GM23248 (cell line): Measurements from ENCODE around the gene NRP2.

Source experiments
- EZH2 ChIP-seq: fragments of 200-600 bp; sonication (generic); IDR thresholded peaks from 2 replicates; pipeline ENCODE4 v1.6.1; 2018; ENCODE audit warnings: antibody characterized with exemption, mild to moderate bottlenecking; ENCODE audit not compliant: insufficient read depth, poor library complexity, severe bottlenecking
- EZH2phosphoT487 ChIP-seq: fragments of 200-600 bp; sonication (generic); IDR thresholded peaks from 2 replicates; pipeline ENCODE4 v1.6.1; 2018; ENCODE audit warnings: antibody characterized with exemption, moderate library complexity, mild to moderate bottlenecking, low read depth; ENCODE audit not compliant: insufficient read depth

- no peak for TF ChIP-seq EZH2phosphoT487
- TF ChIP-seq EZH2: no peak
Measured at GRCh38 chr2:205686783-205687640, 4.7 kb downstream of the NRP2 start.
